Activated CD4-positive, alpha-beta T cell treated with anti-CD3 and anti-CD28 coated beads, Interleukin-2, amount 10 ng/mL, durations not matched to agents 7 days and 5 days (primary cell): ENCODE measurements around the gene PRDM5. TPM values are rescaled to one million over a fixed set of nuclear protein-coding genes. Genes with fewer than 3 reads are reported as not detected.

Source experiments
- CTCF ChIA-PET: fragments of 350-600 bp; sonication (Branson Sonifier 250); formaldehyde crosslinking; loops from one replicate; lab custom pipeline; 2021; ENCODE audit warnings: antibody characterized with exemption; lab: Charles Lee
- POLR2A ChIA-PET: fragments of 350-600 bp; sonication (Branson Sonifier 250); formaldehyde crosslinking; loops from one replicate; lab custom pipeline; 2021; ENCODE audit warnings: antibody characterized with exemption; lab: Charles Lee
- DNase-seq: peaks from one replicate; pipeline ENCODE4 v3.0.0-alpha.2; 2020
- H3K27ac Mint-ChIP-seq: one replicate; pipeline ENCODE4 v1.8.0; 2021; ENCODE audit warnings: mild to moderate bottlenecking, moderate library complexity, mixed read lengths
- H3K27me3 Mint-ChIP-seq: one replicate; pipeline ENCODE4 v1.8.0; 2021; ENCODE audit warnings: mixed read lengths
- H3K36me3 Mint-ChIP-seq: one replicate; pipeline ENCODE4 v1.8.0; 2021; ENCODE audit warnings: low read depth, mixed read lengths
- H3K4me1 Mint-ChIP-seq: one replicate; pipeline ENCODE4 v1.8.0; 2021; ENCODE audit warnings: mixed read lengths
- H3K4me3 Mint-ChIP-seq: one replicate; pipeline ENCODE4 v1.8.0; 2021; ENCODE audit warnings: mild to moderate bottlenecking, moderate library complexity, mixed read lengths
- H3K9me3 Mint-ChIP-seq: one replicate; pipeline ENCODE4 v1.8.0; 2021; ENCODE audit warnings: mixed read lengths
- total RNA-seq, 2 experiments: library from RNA; stranded (reverse); gene quantifications; one replicate each; pipeline ENCODE4 v1.2.3, GENCODE V29; 2021

The PRDM5 gene
- total RNA-seq, 2 experiments from 2014 or later: not detected

DNA sequence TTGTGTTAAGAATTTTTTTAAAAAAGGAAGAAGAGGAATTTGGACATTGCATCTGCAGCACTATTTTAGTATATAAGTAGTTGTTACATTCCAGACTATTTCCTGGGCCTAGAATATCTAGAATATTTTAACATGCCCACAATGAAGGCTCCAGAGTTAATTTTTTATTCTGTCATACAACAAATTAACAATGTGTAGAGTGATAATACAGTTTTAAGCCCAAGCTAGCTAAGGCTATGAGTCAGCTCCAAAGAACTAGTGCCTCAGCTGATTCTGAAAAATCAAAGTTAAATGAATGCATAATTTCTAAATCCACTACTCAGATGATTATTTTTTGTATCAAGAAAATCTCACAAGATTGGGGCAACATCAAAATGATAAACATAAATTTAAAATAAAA lies 231.4 kb downstream of the PRDM5 start:
- Mint-ChIP-seq H3K4me3 (no peak overlapping the region), H3K9me3 (no peaks in the 10 kb centered on the region), H3K36me3 (no peaks in the 10 kb centered on the region), H3K27me3 (peaks cover 7% of the 10 kb centered on the region), H3K27ac (no peak overlapping the region), H3K4me1 (no peaks in the 10 kb centered on the region)
- ChIA-PET POLR2A (no interaction called here), CTCF (no interaction called here)
- no peak for DNase-seq

DNA sequence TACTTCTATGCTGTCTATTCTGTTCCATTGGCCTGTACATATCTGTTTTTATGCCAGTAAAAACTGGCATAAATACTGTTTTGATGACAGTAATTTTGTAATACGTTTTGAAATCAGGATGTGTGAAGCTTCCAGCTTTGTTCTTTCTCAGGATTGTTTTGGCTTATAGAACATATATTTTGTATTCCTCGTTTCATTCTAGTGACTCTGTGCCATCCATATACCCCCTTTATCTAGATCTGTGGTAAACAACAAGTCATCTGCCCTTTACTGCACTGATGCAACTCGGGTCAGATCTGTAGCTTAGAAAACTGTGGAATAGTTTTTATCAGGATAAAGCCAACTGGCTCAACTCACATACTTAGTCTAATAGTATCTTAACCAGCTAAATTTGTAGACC lies 233.7 kb downstream of the PRDM5 start:
- POLR2A ChIA-PET: no interaction called here
- H3K4me1 Mint-ChIP-seq: no peaks in the 10 kb centered on the region
- no peak overlapping the region for H3K27ac Mint-ChIP-seq
- H3K27me3 Mint-ChIP-seq: peaks cover 7% of the 10 kb centered on the region
- CTCF ChIA-PET: no interaction called here
- H3K4me3 Mint-ChIP-seq: no peak overlapping the region
- DNase-seq: no peak
- no peaks in the 10 kb centered on the region for H3K36me3 Mint-ChIP-seq
- H3K9me3 Mint-ChIP-seq: no peaks in the 10 kb centered on the region

DNA sequence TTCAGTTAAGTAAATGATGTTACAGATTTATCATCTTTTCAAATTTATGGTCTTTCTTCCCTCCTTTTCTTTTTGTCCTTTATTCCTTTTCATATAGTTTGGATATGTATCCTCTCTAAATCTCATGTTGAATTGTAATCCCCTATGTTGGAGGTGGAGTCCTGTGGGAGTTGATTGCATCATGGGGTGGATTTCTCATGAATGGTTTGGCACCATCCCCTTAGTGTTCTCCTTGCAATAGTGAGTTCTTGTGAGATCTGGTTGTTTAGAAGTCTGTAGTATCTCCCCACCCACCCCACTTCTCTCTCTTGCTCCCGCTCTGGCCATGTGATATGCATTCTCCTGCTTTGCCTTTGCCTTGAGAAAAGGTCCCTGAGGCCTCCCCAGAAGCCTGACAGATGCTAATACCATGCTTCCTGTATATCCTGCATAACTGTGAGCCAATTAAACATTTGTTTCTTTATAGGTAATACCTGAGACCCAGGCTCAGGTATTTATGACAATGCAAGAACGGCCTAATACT lies 236.7 kb downstream of the PRDM5 start:
- Mint-ChIP-seq H3K27me3 (peaks cover 8% of the 10 kb centered on the region), H3K4me1 (peaks cover 1% of the 10 kb centered on the region), H3K9me3 (no peaks in the 10 kb centered on the region), H3K36me3 (no peaks in the 10 kb centered on the region), H3K4me3 (no peak overlapping the region), H3K27ac (no peak overlapping the region)
- CTCF ChIA-PET: no interaction called here
- no peak for DNase-seq
- POLR2A ChIA-PET: no interaction called here

DNA sequence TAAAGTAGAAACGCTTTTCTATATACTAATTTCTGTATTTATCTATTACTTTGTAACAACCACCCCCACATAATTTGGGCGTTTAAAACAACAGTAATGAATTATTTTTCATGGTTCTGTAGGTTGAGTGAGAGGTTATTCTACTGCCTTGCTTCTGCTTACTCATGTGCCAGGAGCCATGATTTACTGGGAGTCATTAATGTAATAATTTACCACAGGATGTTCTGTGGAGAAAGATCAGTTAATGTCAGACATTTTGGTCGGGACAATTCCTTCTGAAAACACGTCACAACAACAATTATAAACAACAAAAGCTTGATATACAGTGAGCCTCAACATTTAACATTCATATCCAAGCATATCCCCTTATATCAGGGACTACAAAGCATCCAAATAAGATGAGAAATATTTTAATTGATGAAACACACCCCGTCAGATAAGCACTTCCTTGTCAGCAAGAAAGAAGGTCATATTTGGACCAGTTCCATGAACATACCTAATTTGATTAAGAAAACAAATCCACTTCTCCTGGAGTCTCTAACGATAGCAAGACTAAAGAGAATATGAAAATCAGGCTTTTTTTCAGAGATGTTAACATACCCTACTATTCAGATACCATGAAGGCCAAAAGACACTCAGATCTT lies 238.5 kb downstream of the PRDM5 start:
- H3K36me3 Mint-ChIP-seq: no peaks in the 10 kb centered on the region
- DNase-seq: no peak
- peaks cover 2% of the 10 kb centered on the region for H3K4me1 Mint-ChIP-seq
- ChIA-PET POLR2A (no interaction called here), CTCF (no interaction called here)
- H3K9me3 Mint-ChIP-seq: no peaks in the 10 kb centered on the region
- H3K4me3 Mint-ChIP-seq: no peak overlapping the region
- H3K27me3 Mint-ChIP-seq: peaks cover 15% of the 10 kb centered on the region
- no peak overlapping the region for H3K27ac Mint-ChIP-seq

DNA sequence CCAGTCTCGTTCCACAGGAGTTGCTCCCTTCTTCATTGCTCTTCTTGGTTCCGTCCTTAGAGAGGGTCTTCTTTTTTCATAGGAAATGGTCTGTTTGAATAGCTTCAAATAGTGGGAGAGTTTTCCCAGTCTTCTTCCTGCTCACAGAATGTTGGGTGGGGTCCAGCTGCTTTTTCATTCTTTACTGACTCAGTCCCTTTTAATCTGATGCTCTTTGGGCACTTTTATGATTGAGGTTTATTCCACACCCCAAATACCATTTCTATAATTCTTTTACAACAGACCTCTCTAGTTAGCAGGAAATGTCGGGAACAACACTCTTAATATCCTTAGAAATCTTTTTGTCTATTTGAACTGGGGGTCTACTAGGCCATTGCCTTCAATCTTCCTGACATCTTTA lies 239.5 kb downstream of the PRDM5 start:
- POLR2A ChIA-PET: no interaction called here
- peaks cover 17% of the 10 kb centered on the region for H3K27me3 Mint-ChIP-seq
- no peak overlapping the region for H3K27ac Mint-ChIP-seq
- no peak for DNase-seq
- no peaks in the 10 kb centered on the region for H3K36me3 Mint-ChIP-seq
- H3K4me3 Mint-ChIP-seq: no peak overlapping the region
- peaks cover 2% of the 10 kb centered on the region for H3K4me1 Mint-ChIP-seq
- no peaks in the 10 kb centered on the region for H3K9me3 Mint-ChIP-seq
- CTCF ChIA-PET: no interaction called here

DNA sequence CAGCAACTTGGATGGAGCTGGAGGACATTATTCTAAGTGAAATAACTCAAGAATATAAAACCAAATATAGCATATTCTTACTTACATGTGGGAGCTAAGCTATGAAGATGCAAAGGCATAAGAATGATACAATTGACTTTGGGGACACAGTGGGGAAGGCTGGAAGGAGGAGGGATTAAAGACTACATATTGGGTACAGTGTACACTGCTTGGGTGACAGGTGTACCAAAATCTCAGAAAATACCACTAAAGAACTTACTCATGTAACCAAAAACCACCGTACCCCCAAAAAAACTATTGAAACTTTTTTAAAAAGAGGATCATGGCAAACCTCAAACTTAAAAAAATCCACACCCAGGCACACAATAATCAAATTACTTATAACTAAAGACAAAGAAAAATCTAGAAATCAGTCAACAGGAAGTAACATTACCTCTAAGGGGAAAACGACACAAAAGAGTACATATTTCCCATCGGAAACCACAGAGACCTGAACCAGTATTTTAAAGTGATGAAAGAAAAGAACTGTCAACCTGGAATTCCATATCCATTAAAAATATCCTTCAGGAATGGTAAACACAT lies 241.8 kb downstream of the PRDM5 start:
- ChIA-PET POLR2A (no interaction called here), CTCF (no interaction called here)
- Mint-ChIP-seq H3K27me3 (peaks cover 16% of the 10 kb centered on the region), H3K36me3 (no peaks in the 10 kb centered on the region), H3K27ac (no peak overlapping the region), H3K4me1 (peaks cover 2% of the 10 kb centered on the region), H3K9me3 (peaks cover 3% of the 10 kb centered on the region), H3K4me3 (no peak overlapping the region)
- no peak for DNase-seq

DNA sequence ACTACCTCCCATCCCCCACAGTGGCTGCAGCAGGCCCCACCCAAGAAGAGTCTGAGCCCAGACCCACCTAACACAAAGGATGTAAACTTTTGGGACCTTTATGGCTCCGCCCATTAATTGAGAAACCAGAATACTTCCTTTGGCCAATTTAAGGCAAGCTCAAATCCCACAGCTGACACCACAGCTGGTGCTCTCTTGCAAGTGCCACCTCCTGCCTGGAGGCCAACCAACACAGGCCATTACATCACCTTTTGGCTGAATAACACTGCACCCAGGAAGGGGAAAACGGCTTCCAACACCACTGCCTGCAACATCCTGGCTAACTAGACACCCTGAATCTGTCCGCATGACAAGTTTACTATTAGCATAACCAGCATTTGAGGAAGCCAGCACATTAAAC lies 248.8 kb downstream of the PRDM5 start:
- H3K27ac Mint-ChIP-seq: no peak overlapping the region
- no peak overlapping the region for H3K4me3 Mint-ChIP-seq
- H3K27me3 Mint-ChIP-seq: peaks cover 4% of the 10 kb centered on the region
- DNase-seq: no peak
- POLR2A ChIA-PET: no interaction called here
- no peaks in the 10 kb centered on the region for H3K4me1 Mint-ChIP-seq
- peaks cover 9% of the 10 kb centered on the region for H3K9me3 Mint-ChIP-seq
- H3K36me3 Mint-ChIP-seq: no peaks in the 10 kb centered on the region
- CTCF ChIA-PET: no interaction called here

DNA sequence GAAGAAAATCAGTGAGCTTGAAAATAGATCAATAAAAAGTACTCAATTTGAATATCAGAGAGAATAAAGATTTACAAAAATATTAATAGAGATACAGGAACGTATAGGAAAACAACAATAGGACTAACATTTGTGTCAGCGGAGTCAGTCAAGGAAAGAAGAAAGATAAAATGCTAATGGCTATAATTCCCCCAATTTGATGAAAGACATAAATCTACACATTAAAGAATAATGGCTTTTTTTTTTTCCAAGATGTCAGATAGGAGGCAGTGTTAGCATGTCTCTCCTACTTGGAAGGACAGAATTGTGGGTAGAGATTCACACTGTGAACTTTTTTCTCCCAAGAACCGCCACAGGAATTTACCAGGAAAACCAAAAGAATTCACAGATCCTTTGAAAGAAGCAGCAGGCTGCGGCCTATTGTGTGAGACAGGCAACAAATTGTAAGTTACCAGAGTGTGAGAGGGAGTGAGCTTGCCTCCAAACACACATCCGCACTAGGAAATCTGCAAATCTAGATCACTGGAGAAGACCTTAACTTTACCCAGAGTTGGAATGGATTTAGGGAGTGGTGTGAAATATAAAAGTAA lies 249.9 kb downstream of the PRDM5 start:
- DNase-seq: no peak
- Mint-ChIP-seq H3K4me3 (no peak overlapping the region), H3K36me3 (no peaks in the 10 kb centered on the region), H3K27me3 (peaks cover 4% of the 10 kb centered on the region), H3K27ac (no peak overlapping the region), H3K9me3 (peaks cover 9% of the 10 kb centered on the region), H3K4me1 (no peaks in the 10 kb centered on the region)
- POLR2A ChIA-PET: no interaction called here
- CTCF ChIA-PET: no interaction called here

DNA sequence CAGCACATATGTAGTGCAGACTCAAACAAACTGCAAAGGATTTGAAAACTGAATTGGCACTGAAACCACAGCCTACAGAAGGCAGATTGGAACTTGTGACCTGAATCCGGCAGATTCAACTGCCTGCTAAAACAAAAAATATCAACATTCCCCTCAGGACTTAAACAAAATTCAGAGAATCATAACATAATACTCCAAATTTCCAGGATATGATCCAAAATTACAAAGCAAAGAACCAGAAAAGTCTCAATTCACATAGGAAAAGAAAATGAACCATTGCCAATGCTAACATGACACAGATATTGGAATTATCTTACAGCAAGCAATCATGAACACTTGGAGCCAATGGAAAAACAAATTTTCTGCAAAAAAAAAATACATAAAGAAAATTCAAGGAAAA lies 250.4 kb downstream of the PRDM5 start:
- H3K9me3 Mint-ChIP-seq: peaks cover 7% of the 10 kb centered on the region
- ChIA-PET CTCF (no interaction called here), POLR2A (no interaction called here)
- no peaks in the 10 kb centered on the region for H3K4me1 Mint-ChIP-seq
- peaks cover 4% of the 10 kb centered on the region for H3K27me3 Mint-ChIP-seq
- DNase-seq: no peak
- no peak overlapping the region for H3K27ac Mint-ChIP-seq
- no peak overlapping the region for H3K4me3 Mint-ChIP-seq
- no peaks in the 10 kb centered on the region for H3K36me3 Mint-ChIP-seq

DNA sequence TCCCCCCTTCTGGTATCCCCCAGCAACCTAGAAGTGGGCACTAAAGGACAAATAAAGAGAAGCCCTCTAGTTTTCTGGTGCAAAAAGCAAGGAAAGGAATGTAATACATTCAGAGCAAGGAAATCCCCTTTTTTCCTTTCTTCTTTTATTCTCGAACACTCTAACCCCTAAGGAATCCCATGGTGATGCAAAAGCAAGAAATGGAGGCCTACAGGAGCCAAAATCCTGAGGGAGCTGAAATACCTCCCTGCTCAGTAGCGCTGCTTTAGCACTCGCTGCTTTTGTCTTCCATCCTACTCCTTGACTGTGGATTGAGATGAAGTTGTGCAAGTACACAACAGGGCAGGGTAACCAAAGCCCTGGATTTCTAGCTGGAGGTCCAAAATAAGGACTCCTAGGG lies 251.0 kb downstream of the PRDM5 start:
- POLR2A ChIA-PET: no interaction called here
- H3K36me3 Mint-ChIP-seq: no peaks in the 10 kb centered on the region
- no peak overlapping the region for H3K27ac Mint-ChIP-seq

DNA sequence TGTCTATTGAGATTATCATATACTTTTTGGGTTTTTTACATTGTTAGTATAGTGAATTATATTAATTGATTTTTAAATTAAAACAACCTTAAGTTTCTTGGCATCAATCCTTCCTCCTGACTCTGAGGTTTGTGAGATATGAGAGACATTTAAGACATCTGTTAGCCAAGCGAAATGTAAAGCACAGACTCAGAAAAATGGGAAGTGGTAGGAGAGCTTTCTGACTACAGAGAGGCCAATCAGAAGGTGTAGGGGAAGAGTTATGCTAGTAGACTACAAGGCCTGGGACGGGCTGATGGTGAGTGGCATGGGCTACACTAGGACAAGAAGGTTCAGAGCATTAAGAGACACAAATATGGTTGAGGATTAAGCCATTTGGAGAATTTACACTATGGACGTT lies 255.4 kb downstream of the PRDM5 start:
- ChIA-PET POLR2A (no interaction called here), CTCF (no interaction called here)
- DNase-seq: no peak
- Mint-ChIP-seq H3K9me3 (peaks cover 3% of the 10 kb centered on the region), H3K4me1 (no peaks in the 10 kb centered on the region), H3K36me3 (no peaks in the 10 kb centered on the region), H3K4me3 (no peak overlapping the region), H3K27ac (no peak overlapping the region), H3K27me3 (no peaks in the 10 kb centered on the region)

More for the DNA sequence above, 251.0 kb downstream of the PRDM5 start:
- Mint-ChIP-seq H3K4me1 (no peaks in the 10 kb centered on the region), H3K4me3 (no peak overlapping the region), H3K9me3 (peaks cover 6% of the 10 kb centered on the region), H3K27me3 (peaks cover 2% of the 10 kb centered on the region)
- CTCF ChIA-PET: no interaction called here
- no peak for DNase-seq

DNA sequence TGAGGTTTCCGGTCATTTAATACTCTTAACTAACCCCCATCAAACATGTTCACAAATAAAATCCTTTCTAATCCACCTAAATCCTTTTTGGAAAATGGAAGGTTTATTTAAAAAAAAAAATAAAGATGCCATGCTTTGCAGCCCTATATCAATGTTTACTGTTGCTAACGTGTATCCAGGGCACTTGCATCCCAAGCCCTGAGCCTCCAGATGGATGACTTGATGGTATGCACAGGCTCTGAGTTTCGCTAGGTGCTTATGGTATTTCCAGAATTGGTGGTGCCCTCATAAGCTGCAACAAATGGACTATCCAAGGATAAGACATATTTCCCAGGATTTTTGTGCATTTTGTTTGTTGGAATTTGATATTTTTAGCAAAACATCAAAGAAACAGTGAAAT lies 257.7 kb downstream of the PRDM5 start:
- H3K36me3 Mint-ChIP-seq: no peaks in the 10 kb centered on the region
- no peaks in the 10 kb centered on the region for H3K27me3 Mint-ChIP-seq
- no peaks in the 10 kb centered on the region for H3K4me1 Mint-ChIP-seq
- CTCF ChIA-PET: no interaction called here
- no peaks in the 10 kb centered on the region for H3K9me3 Mint-ChIP-seq
- POLR2A ChIA-PET: no interaction called here
- no peak overlapping the region for H3K4me3 Mint-ChIP-seq
- H3K27ac Mint-ChIP-seq: no peak overlapping the region
- DNase-seq: no peak

DNA sequence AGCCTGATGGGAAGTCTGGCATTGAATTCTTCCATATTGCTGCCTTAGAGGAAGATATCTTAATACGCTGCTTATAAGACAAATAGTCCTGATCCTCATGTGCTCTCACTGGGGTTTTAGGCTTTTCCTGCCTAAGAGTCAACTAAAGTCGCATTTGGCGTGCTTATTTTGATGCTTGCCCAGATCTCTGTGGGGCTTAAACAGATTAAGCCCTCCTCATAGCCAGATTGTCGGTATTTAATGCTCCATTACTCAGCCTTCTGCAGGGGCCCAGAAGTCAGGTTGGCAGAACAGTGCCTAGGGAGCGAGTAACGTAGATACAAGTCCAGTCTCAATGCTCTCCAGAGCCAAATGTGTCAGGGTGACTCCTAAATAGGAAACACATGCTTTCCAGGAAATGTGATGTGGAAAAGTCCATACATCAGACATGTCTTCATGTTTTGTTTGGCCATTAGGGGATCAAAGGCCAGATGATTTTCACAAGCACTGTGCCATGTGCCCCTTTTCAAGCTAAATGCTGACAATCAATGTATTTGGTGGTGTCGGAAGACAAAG lies 262.8 kb downstream of the PRDM5 start:
- Mint-ChIP-seq H3K9me3 (no peaks in the 10 kb centered on the region), H3K36me3 (no peaks in the 10 kb centered on the region), H3K27ac (no peak overlapping the region), H3K27me3 (no peaks in the 10 kb centered on the region), H3K4me3 (no peak overlapping the region), H3K4me1 (peaks cover 2% of the 10 kb centered on the region)
- ChIA-PET POLR2A (no interaction called here), CTCF (no interaction called here)
- no peak for DNase-seq
